GM12878 (cell line): Measurements from ENCODE around the gene ISG15. TPM values are rescaled to one million over a fixed set of nuclear protein-coding genes. Genes with fewer than 3 reads are reported as not detected.

Experiments used
- ATAC-seq: fragments of 200-7000 bp; cut with Tn5 transposase; 3 replicates; pipeline ENCODE4 v1.9.1; 2020; ENCODE audit warnings: mild to moderate bottlenecking, moderate library complexity
- BruUV-seq: library from RNA; stranded (reverse); fragments of 400-500 nt; replicated peaks from 2 replicates; lab custom pipeline; 2021; lab: Mats Ljungman, UMichigan
- CTCF ChIA-PET: fragments of 300-600 bp; sonication (Branson Sonifier 250); formaldehyde crosslinking; extraction: SDS; loops from one replicate; lab custom pipeline; 2021; ENCODE audit warnings: inconsistent platforms; lab: Yijun Ruan, JAX
- POLR2A ChIA-PET: fragments of 350-600 bp; formaldehyde crosslinking; extraction: SDS; loops from one replicate; lab custom pipeline; 2021; ENCODE audit warnings: inconsistent platforms; lab: Charles Lee
- RAD21 ChIA-PET: fragments of 300-600 bp; sonication (Branson Sonifier 250); formaldehyde crosslinking; loops from one replicate; lab custom pipeline; 2023; ENCODE audit warnings: antibody characterized with exemption; ENCODE audit not compliant: unreplicated experiment; lab: Charles Lee
- SMC1A ChIA-PET: fragments of 300-600 bp; sonication (Branson Sonifier 250); formaldehyde crosslinking; loops from one replicate; lab custom pipeline; 2023; ENCODE audit not compliant: unreplicated experiment, uncharacterized antibody; lab: Charles Lee
- DNase-seq: peaks from one replicate; pipeline ENCODE4 v3.0.0-alpha.2; 2011; ENCODE audit warnings: low read depth, low spot score
- FAIRE-seq: peaks from 3 replicates; lab custom pipeline; 2011; peaks lifted over from hg19 to GRCh38; lab: Jason Lieb, UNC
- H2AFZ ChIP-seq: 2 replicates; pipeline ENCODE4 v1.6.0; 2011; ENCODE audit warnings: low read depth, low read length, control low read depth; ENCODE audit not compliant: control insufficient read depth
- H3K27ac ChIP-seq: 2 replicates; pipeline ENCODE4 v1.5.1; 2011; ENCODE audit warnings: control low read depth; ENCODE audit not compliant: control insufficient read depth, insufficient read depth
- H3K27me3 ChIP-seq, 2 experiments: replicated peaks in 1 of 2; 2 replicates each; pipeline versions ENCODE4 v1.6.0 to v1.6.1; 2011; ENCODE audit warnings: low read length in 1 of 2; ENCODE audit not compliant: control insufficient read depth in 2 of 2, insufficient read depth in 2 of 2
- H3K36me3 ChIP-seq, 2 experiments: 2 replicates each; pipeline ENCODE4 v1.5.1; 2011; ENCODE audit warnings: low read length in 1 of 2; ENCODE audit not compliant: control insufficient read depth in 2 of 2, insufficient read depth in 2 of 2
- H3K4me1 ChIP-seq: 2 replicates; pipeline ENCODE4 v1.6.1; 2011; ENCODE audit warnings: mild to moderate bottlenecking, low read length, moderate library complexity, mixed read lengths; ENCODE audit not compliant: control insufficient read depth, insufficient read depth
- H3K4me2 ChIP-seq: 2 replicates; pipeline ENCODE4 v1.6.0; 2011; ENCODE audit warnings: control low read depth; ENCODE audit not compliant: control insufficient read depth, insufficient read depth
- H3K4me3 ChIP-seq: fragments of 200-600 bp; sonication (generic); 2 replicates; pipeline ENCODE4 v1.5.1; 2016
- H3K79me2 ChIP-seq: 2 replicates; pipeline ENCODE4 v1.6.0; 2011; ENCODE audit warnings: low read length; ENCODE audit not compliant: control insufficient read depth, insufficient read depth
- H3K9ac ChIP-seq: 2 replicates; pipeline ENCODE4 v1.8.0; 2011; ENCODE audit warnings: low read length, control low read depth, mixed read lengths; ENCODE audit not compliant: control insufficient read depth, insufficient read depth
- H3K9me3 ChIP-seq: replicated peaks from 3 replicates; pipeline ENCODE4 v1.5.1; 2011; ENCODE audit warnings: mild to moderate bottlenecking, low read length; ENCODE audit not compliant: control insufficient read depth, insufficient read depth
- H4K20me1 ChIP-seq: 2 replicates; pipeline ENCODE4 v1.6.0; 2011; ENCODE audit not compliant: control insufficient read depth, insufficient read depth
- BHLHE40 ChIP-seq, 2 experiments: fragments of 450-650 bp in 1 of 2; IDR thresholded peaks; 2 replicates each; pipeline ENCODE4 v1.6.1; 2011 to 2017; ENCODE audit warnings: low read depth in 2 of 2, borderline replicate concordance in 1 of 2, improper control_type of control experiment in 1 of 2, low read length in 1 of 2, mild to moderate bottlenecking in 1 of 2
- EP300 ChIP-seq, 2 experiments: fragments of 150-350 bp in 1 of 2; IDR thresholded peaks; 2 replicates each; pipeline ENCODE4 v1.6.1; 2011 to 2012; ENCODE audit warnings: low read depth in 2 of 2, low read length in 2 of 2, borderline replicate concordance in 1 of 2, improper control_type of control experiment in 1 of 2, inconsistent platforms in 1 of 2; ENCODE audit not compliant: control insufficient read depth in 1 of 2
- EZH2 ChIP-seq: IDR thresholded peaks from 2 replicates; pipeline ENCODE4 v1.6.1; 2012; ENCODE audit warnings: low read depth, mild to moderate bottlenecking, control low read depth, inconsistent platforms, low read length, borderline replicate concordance; ENCODE audit not compliant: control insufficient read depth
- SIX5 ChIP-seq: IDR thresholded peaks from 2 replicates; pipeline ENCODE4 v1.6.1; 2011; ENCODE audit warnings: mild to moderate bottlenecking, low read depth, low read length, moderate library complexity; ENCODE audit not compliant: severe bottlenecking
- SP1 ChIP-seq: IDR thresholded peaks from one replicate; pipeline ENCODE4 v1.6.1; 2011; ENCODE audit warnings: low read depth, low read length
- STAT1 ChIP-seq: fragments of 450-650 bp; conservative IDR thresholded peaks from 2 replicates; pipeline ENCODE4 v1.6.1; 2014; ENCODE audit warnings: antibody characterized with exemption, mild to moderate bottlenecking
- TCF7 ChIP-seq: IDR thresholded peaks from 2 replicates; pipeline ENCODE4 v1.6.1; 2014; ENCODE audit warnings: antibody characterized with exemption, borderline replicate concordance
- ZNF207 ChIP-seq: fragments of 450-650 bp; IDR thresholded peaks from 2 replicates; pipeline ENCODE4 v1.6.1; 2014; ENCODE audit warnings: antibody characterized with exemption, mild to moderate bottlenecking, borderline replicate concordance
- WGBS: methylation state at CpG from one replicate; pipeline ENCODE4 v1.1.6; 2016; ENCODE audit warnings: low lambda C conversion rate; ENCODE audit not compliant: insufficient replicate concordance, insufficient coverage; ENCODE audit errors: missing lambda C conversion rate; 5-methylcytosine and 5-hydroxymethylcytosine counted together
- in situ Hi-C: fragments of 300-500 bp; cut with MboI; formaldehyde crosslinking; loops from 9 replicates; pipeline ENCODE4 v1.14.3; 2018; ENCODE audit warnings: mixed read lengths
- intact Hi-C: fragments of 100-400 bp; cut with micrococcal nuclease; formaldehyde crosslinking; loops from one replicate; pipeline ENCODE4 v1.14.2; 2022; ENCODE audit not compliant: unreplicated experiment
- polyA plus RNA-seq, 11 experiments: library from polyadenylated mRNA; depleted of rRNA in 4 of 11; unstranded in 6 of 11; stranded (reverse) in 5 of 11; fragments of >200 nt; fragmentation: Nextera tagmentation in 4 of 11; fragmentation: Illumina TruSeq in 1 of 11; extraction: Ambion mirVana in 4 of 11; extraction: Trizol in 1 of 11; gene quantifications; 1 replicate in 1 of 11; 2 replicates in 10 of 11; pipeline versions ENCODE4 v1.2.1 to v1.2.3, GENCODE V29; 2011 to 2016; ENCODE audit warnings: inconsistent platforms in 2 of 11, missing spikeins in 2 of 11, low read depth in 1 of 11
- total RNA-seq, 4 experiments: library from RNA; depleted of rRNA in 3 of 4; stranded (reverse); fragments of >200 nt in 3 of 4; fragmentation: Illumina TruSeq in 1 of 4; extraction: Trizol in 1 of 4; gene quantifications; 2 replicates each; pipeline versions ENCODE4 v1.2.1 to v1.2.3, GENCODE V29; 2013 to 2021

The ISG15 gene
- total and polyA plus RNA-seq, 10 of the 15 experiments (the other 5 are each of a cell fraction or from before 2014, with no cell fraction given): 7.8 to 384 (median 274) TPM

- in situ Hi-C loops: loop anchor here (5.0 kb wide), 1 partner anchor 38 kb away; no protein-coding TSS in a partner anchor
- Histone ChIP-seq H3K9me3 (no peaks in the 10 kb centered on the region), H3K4me1 (peaks cover 7% of the 10 kb centered on the region), H2AFZ (no peak overlapping the region), H3K4me3 (no peak overlapping the region), H3K27me3 (no peaks in the 10 kb centered on the region), H4K20me1 (no peaks in the 10 kb centered on the region), H3K27ac (no peak overlapping the region), H3K4me2 (no peak overlapping the region), H3K9ac (no peak overlapping the region), H3K79me2 (peaks cover 2% of the 10 kb centered on the region; the same call in 1 of the 2 replicates), H3K36me3 (no peaks in the 10 kb centered on the region; a peak in 1 of 4 replicates)
- no TSS peak for BruUV-seq
- ChIA-PET SMC1A (interaction anchor here (1.4 kb wide), 1 partner anchor 8 kb away, joined by 3 read pairs; no protein-coding TSS in a partner anchor), POLR2A (interaction anchor here (1.0 kb wide), 1 partner anchor 32 kb away, joined by 3 read pairs; no protein-coding TSS in a partner anchor), CTCF (interaction anchor here (1.1 to 2.5 kb wide), 3 partner anchors 9 to 40 kb away, joined by 3 to 10 read pairs (median 5); no protein-coding TSS in a partner anchor), RAD21 (interaction anchor here (1.0 kb wide), 1 partner anchor 40 kb away, joined by 4 read pairs; no protein-coding TSS in a partner anchor)
- ATAC-seq: no peak
- FAIRE-seq: no peak
- 73% methylated on average over 9 of the region's 9 CpGs for WGBS
- DNase-seq: no peak
- intact Hi-C loops: no loop called here
- TF ChIP-seq STAT1 (no peak), EZH2 (no peak), ZNF207 (no peak), SP1 (no peak), TCF7 (no peak), SIX5 (no peak), EP300 (IDR thresholded peaks at IDR 0.05; ENCODE audit: borderline replicate concordance in 1 of 2, control insufficient read depth in 1 of 2, low read depth in 2 of 2, low read length in 2 of 2) (no peak), BHLHE40 (IDR thresholded peaks at IDR 0.05; ENCODE audit: borderline replicate concordance in 1 of 2, low read depth in 2 of 2, low read length in 1 of 2) (no peak)
These were observed 11.0 kb downstream of the ISG15 start for GRCh38 chr1:1024149-1024770.
